Measurements from ENCODE around the gene GMIP. TPM values are rescaled to one million over a fixed set of nuclear protein-coding genes. Genes with fewer than 3 reads are reported as not detected.

Gene GMIP
- total and polyA plus RNA-seq, 4 donors, result 0.89 to 6.5 (median 4.3) TPM

DNA sequence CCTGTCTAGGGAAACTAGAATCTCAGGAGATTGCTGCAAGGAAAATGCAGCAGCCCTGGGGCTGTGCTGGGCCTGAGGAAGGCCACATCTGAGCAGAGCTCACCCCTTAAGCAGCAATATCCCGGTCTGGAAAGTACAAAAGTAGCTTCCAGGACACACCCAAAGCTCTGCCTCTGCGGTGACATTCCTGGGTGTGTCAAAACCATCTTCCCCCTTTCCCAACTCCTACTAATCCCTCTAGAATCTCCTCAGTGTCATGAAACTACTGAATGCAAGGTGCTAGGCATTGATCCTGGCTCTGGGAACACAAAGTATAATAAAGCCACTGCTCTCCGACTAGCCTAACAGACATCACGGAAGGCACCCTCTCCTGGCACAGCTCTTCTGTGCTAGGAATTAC, 30.0 kb downstream of the GMIP start:
- Histone ChIP-seq H3K36me3 (ENCODE audit: control insufficient read depth in 4 of 4, insufficient read depth in 3 of 4, low read depth in 1 of 4, low read length in 3 of 4) (no peaks in the 10 kb centered on the region), H3K9ac (ENCODE audit: low read depth in 1 of 2, low read length in 2 of 2) (no peak overlapping the region), H3K27me3 (ENCODE audit: control insufficient read depth in 4 of 4, insufficient read depth in 4 of 4, low read length in 3 of 4) (no peaks in the 10 kb centered on the region), H3K4me3 (ENCODE audit: low read depth in 1 of 3, low read length in 3 of 3) (no peak overlapping the region), H3K9me3 (ENCODE audit: control insufficient read depth in 4 of 4, low read length in 3 of 4) (peaks cover 0 to 4% (median 0%) of the 10 kb centered on the region in 4 donors), H3K4me1 (ENCODE audit: control insufficient read depth in 4 of 4, insufficient read depth in 4 of 4, low read length in 3 of 4) (no peaks in the 10 kb centered on the region), H3K27ac (ENCODE audit: low read depth in 1 of 2, low read length in 2 of 2) (no peak overlapping the region)
- 79% methylated on average over 4 of the region's 4 CpGs for WGBS
- no peak for DNase-seq (ENCODE audit: low spot score)
- no peak for TF ChIP-seq FOXA2 (IDR thresholded peaks at IDR 0.05)
- TF ChIP-seq ZBTB33 (IDR thresholded peaks at IDR 0.05), result no peak
- no peak for TF ChIP-seq NR2F2 (IDR thresholded peaks at IDR 0.05)
- TF ChIP-seq ATF3 (IDR thresholded peaks at IDR 0.05), result no peak
- no peak for TF ChIP-seq RAD21 (IDR thresholded peaks at IDR 0.05)
- TF ChIP-seq CTCF (IDR thresholded peaks at IDR 0.05; ENCODE audit: low read depth, low read length, missing input control), result no peak
- no peak for TF ChIP-seq HNF4G (IDR thresholded peaks at IDR 0.05)
- TF ChIP-seq FOXA1 (IDR thresholded peaks at IDR 0.05), result no peak
- TF ChIP-seq SP1 (IDR thresholded peaks at IDR 0.05), result no peak
- TF ChIP-seq, protein P1, sequence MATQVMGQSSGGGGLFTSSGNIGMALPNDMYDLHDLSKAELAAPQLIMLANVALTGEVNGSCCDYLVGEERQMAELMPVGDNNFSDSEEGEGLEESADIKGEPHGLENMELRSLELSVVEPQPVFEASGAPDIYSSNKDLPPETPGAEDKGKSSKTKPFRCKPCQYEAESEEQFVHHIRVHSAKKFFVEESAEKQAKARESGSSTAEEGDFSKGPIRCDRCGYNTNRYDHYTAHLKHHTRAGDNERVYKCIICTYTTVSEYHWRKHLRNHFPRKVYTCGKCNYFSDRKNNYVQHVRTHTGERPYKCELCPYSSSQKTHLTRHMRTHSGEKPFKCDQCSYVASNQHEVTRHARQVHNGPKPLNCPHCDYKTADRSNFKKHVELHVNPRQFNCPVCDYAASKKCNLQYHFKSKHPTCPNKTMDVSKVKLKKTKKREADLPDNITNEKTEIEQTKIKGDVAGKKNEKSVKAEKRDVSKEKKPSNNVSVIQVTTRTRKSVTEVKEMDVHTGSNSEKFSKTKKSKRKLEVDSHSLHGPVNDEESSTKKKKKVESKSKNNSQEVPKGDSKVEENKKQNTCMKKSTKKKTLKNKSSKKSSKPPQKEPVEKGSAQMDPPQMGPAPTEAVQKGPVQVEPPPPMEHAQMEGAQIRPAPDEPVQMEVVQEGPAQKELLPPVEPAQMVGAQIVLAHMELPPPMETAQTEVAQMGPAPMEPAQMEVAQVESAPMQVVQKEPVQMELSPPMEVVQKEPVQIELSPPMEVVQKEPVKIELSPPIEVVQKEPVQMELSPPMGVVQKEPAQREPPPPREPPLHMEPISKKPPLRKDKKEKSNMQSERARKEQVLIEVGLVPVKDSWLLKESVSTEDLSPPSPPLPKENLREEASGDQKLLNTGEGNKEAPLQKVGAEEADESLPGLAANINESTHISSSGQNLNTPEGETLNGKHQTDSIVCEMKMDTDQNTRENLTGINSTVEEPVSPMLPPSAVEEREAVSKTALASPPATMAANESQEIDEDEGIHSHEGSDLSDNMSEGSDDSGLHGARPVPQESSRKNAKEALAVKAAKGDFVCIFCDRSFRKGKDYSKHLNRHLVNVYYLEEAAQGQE (IDR thresholded peaks at IDR 0.05), result no peak
- TF ChIP-seq YY1 (IDR thresholded peaks at IDR 0.05), result no peak
- TF ChIP-seq EGR1 (IDR thresholded peaks at IDR 0.05; ENCODE audit: low read depth in 2 of 2), result no peak
- TF ChIP-seq, protein P2, sequence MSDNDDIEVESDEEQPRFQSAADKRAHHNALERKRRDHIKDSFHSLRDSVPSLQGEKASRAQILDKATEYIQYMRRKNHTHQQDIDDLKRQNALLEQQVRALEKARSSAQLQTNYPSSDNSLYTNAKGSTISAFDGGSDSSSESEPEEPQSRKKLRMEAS (IDR thresholded peaks at IDR 0.05), result no peak
- no peak for TF ChIP-seq RXRA (IDR thresholded peaks at IDR 0.05)
- no peak for TF ChIP-seq HNF4A (conservative IDR thresholded peaks at IDR 0.05)

All from liver (tissue), 9 donors.